CD14-positive monocyte (primary cell): ENCODE data around the gene EIF4A3. TPM values are rescaled to one million over a fixed set of nuclear protein-coding genes. Genes with fewer than 3 reads are reported as not detected.

Experiments
- DNase-seq, 3 donors: peaks; one replicate each; pipeline ENCODE4 v3.0.0-alpha.2; 2011 to 2022
- H2AFZ ChIP-seq: 2 replicates; pipeline ENCODE4 v1.6.0; 2012; ENCODE audit warnings: mild to moderate bottlenecking, low read depth, low read length, inconsistent platforms; ENCODE audit not compliant: insufficient read depth, poor library complexity, severe bottlenecking
- H3K27ac ChIP-seq, 2 donors: 1 replicate in 1 of 2; 2 replicates in 1 of 2; pipeline ENCODE4 v1.5.1; 2012 to 2013; ENCODE audit warnings: low read length in 2 of 2, control low read depth in 1 of 2, inconsistent platforms in 1 of 2, low read depth in 1 of 2, mild to moderate bottlenecking in 1 of 2
- H3K27me3 ChIP-seq, 2 donors: one replicate each; pipeline versions ENCODE4 v1.6.0 to v1.6.1; 2011 to 2013; ENCODE audit warnings: low read length in 2 of 2; ENCODE audit not compliant: control insufficient read depth in 2 of 2, insufficient read depth in 2 of 2
- H3K36me3 ChIP-seq, 2 donors: replicated peaks in 1 of 2; 1 replicate in 1 of 2; 2 replicates in 1 of 2; pipeline versions ENCODE4 v1.5.1 to v1.6.1; 2012 to 2013; ENCODE audit warnings: low read length in 2 of 2, control low read depth in 1 of 2, inconsistent platforms in 1 of 2, mild to moderate bottlenecking in 1 of 2; ENCODE audit not compliant: insufficient read depth in 2 of 2, control insufficient read depth in 1 of 2
- H3K4me1 ChIP-seq, 2 donors: 1 replicate in 1 of 2; 2 replicates in 1 of 2; pipeline versions ENCODE4 v1.5.1 to v1.6.1; 2012 to 2013; ENCODE audit warnings: low read length in 2 of 2, control low read depth in 1 of 2, inconsistent platforms in 1 of 2, mild to moderate bottlenecking in 1 of 2, moderate library complexity in 1 of 2; ENCODE audit not compliant: insufficient read depth in 2 of 2, control insufficient read depth in 1 of 2
- H3K4me2 ChIP-seq: replicated peaks from 2 replicates; pipeline ENCODE3; 2012; ENCODE audit warnings: low read length, moderate library complexity, mild to moderate bottlenecking; ENCODE audit not compliant: poor library complexity, severe bottlenecking; ENCODE audit errors: extremely low read depth
- H3K4me3 ChIP-seq, 3 experiments: fragments of 200-600 bp in 1 of 3; sonication (generic) in 1 of 3; replicated peaks in 1 of 3; 1 replicate in 2 of 3; 2 replicates in 1 of 3; pipeline ENCODE4 v1.5.1; 2011 to 2013; ENCODE audit warnings: low read length in 3 of 3, mild to moderate bottlenecking in 3 of 3, control low read depth in 2 of 3, low read depth in 2 of 3, inconsistent platforms in 1 of 3, moderate library complexity in 1 of 3
- H3K79me2 ChIP-seq: 2 replicates; pipeline ENCODE4 v1.6.0; 2012; ENCODE audit warnings: mild to moderate bottlenecking, control low read depth, inconsistent platforms, low read length, moderate library complexity; ENCODE audit not compliant: insufficient read depth
- H3K9ac ChIP-seq: 2 replicates; pipeline ENCODE4 v1.6.0; 2017; ENCODE audit warnings: low read length, mild to moderate bottlenecking; ENCODE audit not compliant: insufficient read depth, poor library complexity, severe bottlenecking
- H3K9me3 ChIP-seq, 2 donors: replicated peaks in 1 of 2; 1 replicate in 1 of 2; 2 replicates in 1 of 2; pipeline versions ENCODE4 v1.5.1 to v1.6.1; 2012 to 2013; ENCODE audit warnings: low read length in 2 of 2, control low read depth in 1 of 2; ENCODE audit not compliant: control insufficient read depth in 1 of 2, insufficient read depth in 1 of 2
- H4K20me1 ChIP-seq: 2 replicates; pipeline ENCODE4 v1.6.0; 2012; ENCODE audit warnings: mild to moderate bottlenecking, low read length, control low read depth, moderate library complexity; ENCODE audit not compliant: insufficient read depth
- H3K27ac Mint-ChIP-seq, 7 donors: one replicate each; pipeline ENCODE4 v1.8.0; 2020; ENCODE audit warnings: mild to moderate bottlenecking in 7 of 7, mixed read lengths in 7 of 7, moderate library complexity in 6 of 7, inconsistent platforms in 2 of 7
- H3K27me3 Mint-ChIP-seq, 3 donors: one replicate each; pipeline ENCODE4 v1.8.0; 2021 to 2022; ENCODE audit warnings: low read depth in 3 of 3, mild to moderate bottlenecking in 3 of 3, mixed read lengths in 3 of 3, moderate library complexity in 3 of 3, inconsistent platforms in 1 of 3
- H3K36me3 Mint-ChIP-seq, 2 donors: one replicate each; pipeline ENCODE4 v1.8.0; 2020; ENCODE audit warnings: mixed read lengths in 2 of 2, inconsistent platforms in 1 of 2, mild to moderate bottlenecking in 1 of 2
- H3K4me1 Mint-ChIP-seq: one replicate; pipeline ENCODE4 v1.8.0; 2020; ENCODE audit warnings: mild to moderate bottlenecking, mixed read lengths
- H3K4me3 Mint-ChIP-seq, 2 donors: one replicate each; pipeline ENCODE4 v1.8.0; 2020; ENCODE audit warnings: mild to moderate bottlenecking in 2 of 2, mixed read lengths in 2 of 2, moderate library complexity in 1 of 2
- H3K9me3 Mint-ChIP-seq, 7 donors: one replicate each; pipeline ENCODE4 v1.8.0; 2020 to 2022; ENCODE audit warnings: mixed read lengths in 7 of 7, mild to moderate bottlenecking in 6 of 7, moderate library complexity in 6 of 7, inconsistent platforms in 2 of 7
- WGBS: methylation state at CpG from one replicate; pipeline ENCODE4 v1.1.5; 2013; ENCODE audit warnings: missing lambda C conversion rate; ENCODE audit not compliant: insufficient coverage; 5-methylcytosine and 5-hydroxymethylcytosine counted together
- intact Hi-C, 2 donors: fragments of 100-400 bp; cut with micrococcal nuclease; formaldehyde crosslinking; loops; one replicate each; pipeline versions ENCODE4 v1.15.0 to v1.15.1; 2023
- polyA plus RNA-seq, 3 donors: library from polyadenylated mRNA; depleted of rRNA in 1 of 3; unstranded in 2 of 3; stranded (reverse) in 1 of 3; fragments of 300-500 nt in 2 of 3; fragments of >200 nt in 1 of 3; fragmentation: Illumina TruSeq in 2 of 3; gene quantifications; 1 replicate in 2 of 3; 2 replicates in 1 of 3; pipeline ENCODE4 v1.2.3, GENCODE V29; 2012 to 2021
- TF ChIP-seq, protein P1 (sequence below): fragments of 200-600 bp; IDR thresholded peaks from one replicate; pipeline ENCODE4 v1.8.0; 2022; ENCODE audit warnings: antibody characterized with exemption, mild to moderate bottlenecking

The EIF4A3 gene
- polyA plus RNA-seq, 3 donors = 101 to 180 (median 106) TPM

DNA sequence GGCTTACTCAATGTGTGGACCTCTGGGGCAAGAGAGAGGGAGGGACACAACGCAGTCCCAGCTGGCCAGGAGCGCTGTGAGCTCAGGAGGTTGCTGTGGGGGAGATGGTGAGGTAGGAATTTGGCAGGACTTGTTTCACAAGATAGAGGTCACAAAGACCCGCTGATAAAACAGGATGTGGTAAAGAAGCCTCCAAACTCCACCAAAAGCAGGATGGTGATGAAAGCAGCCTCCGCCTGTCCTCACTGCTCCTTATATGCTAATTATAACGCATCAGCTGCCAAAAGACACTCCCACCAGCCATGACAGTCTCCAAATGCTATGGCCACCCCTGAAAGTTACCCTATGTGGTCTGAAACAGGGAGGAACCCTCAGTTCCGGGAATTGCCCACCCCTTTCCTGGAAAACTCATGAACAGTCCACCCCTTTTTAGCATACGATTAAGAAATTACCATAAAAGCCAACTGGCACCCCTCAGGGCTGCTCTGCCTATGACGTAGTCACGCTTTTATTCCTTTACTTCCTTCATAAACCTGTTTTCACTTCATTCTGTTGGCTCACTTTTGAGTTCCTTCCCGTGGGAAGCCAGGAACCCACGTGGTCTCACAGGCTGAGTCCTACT is 5.3 kb upstream of the EIF4A3 start:
- Histone ChIP-seq H3K9ac (no peak overlapping the region), H3K4me2 (no peak overlapping the region), H3K4me1 (peaks cover 17 to 23% of the 10 kb centered on the region in 2 donors), H3K4me3 (peak overlapping the region in 1 of 3 experiments; percentile 8), H3K9me3 (peaks cover 20 to 45% of the 10 kb centered on the region in 2 donors), H3K36me3 (no peaks in the 10 kb centered on the region), H2AFZ (no peak overlapping the region), H3K27me3 (no peaks in the 10 kb centered on the region), H4K20me1 (no peaks in the 10 kb centered on the region), H3K79me2 (peaks cover 12% of the 10 kb centered on the region), H3K27ac (no peak overlapping the region)
- Mint-ChIP-seq H3K27me3 (peaks cover 0 to 2% (median 0%) of the 10 kb centered on the region in 3 donors), H3K4me3 (peak overlapping the region in 1 of 2 donors; percentile 18), H3K27ac (peak overlapping the region in 6 of 7 donors; percentile 23 to 84 (median 49)), H3K36me3 (peaks cover 2% of the 10 kb centered on the region in 2 donors), H3K9me3 (peaks cover 30 to 60% (median 44%) of the 10 kb centered on the region in 7 donors), H3K4me1 (peaks cover 23% of the 10 kb centered on the region)
- TF ChIP-seq, protein P1, sequence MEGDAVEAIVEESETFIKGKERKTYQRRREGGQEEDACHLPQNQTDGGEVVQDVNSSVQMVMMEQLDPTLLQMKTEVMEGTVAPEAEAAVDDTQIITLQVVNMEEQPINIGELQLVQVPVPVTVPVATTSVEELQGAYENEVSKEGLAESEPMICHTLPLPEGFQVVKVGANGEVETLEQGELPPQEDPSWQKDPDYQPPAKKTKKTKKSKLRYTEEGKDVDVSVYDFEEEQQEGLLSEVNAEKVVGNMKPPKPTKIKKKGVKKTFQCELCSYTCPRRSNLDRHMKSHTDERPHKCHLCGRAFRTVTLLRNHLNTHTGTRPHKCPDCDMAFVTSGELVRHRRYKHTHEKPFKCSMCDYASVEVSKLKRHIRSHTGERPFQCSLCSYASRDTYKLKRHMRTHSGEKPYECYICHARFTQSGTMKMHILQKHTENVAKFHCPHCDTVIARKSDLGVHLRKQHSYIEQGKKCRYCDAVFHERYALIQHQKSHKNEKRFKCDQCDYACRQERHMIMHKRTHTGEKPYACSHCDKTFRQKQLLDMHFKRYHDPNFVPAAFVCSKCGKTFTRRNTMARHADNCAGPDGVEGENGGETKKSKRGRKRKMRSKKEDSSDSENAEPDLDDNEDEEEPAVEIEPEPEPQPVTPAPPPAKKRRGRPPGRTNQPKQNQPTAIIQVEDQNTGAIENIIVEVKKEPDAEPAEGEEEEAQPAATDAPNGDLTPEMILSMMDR = no peak
- peak; percentile 29 to 38 (median 37) for DNase-seq
- WGBS = 84% methylated on average over 6 of the region's 11 CpGs
- intact Hi-C loops = loop anchor here in 1 of 2 donors (5.0 kb wide), 1 partner anchor 60 kb away; no protein-coding TSS in a partner anchor

DNA sequence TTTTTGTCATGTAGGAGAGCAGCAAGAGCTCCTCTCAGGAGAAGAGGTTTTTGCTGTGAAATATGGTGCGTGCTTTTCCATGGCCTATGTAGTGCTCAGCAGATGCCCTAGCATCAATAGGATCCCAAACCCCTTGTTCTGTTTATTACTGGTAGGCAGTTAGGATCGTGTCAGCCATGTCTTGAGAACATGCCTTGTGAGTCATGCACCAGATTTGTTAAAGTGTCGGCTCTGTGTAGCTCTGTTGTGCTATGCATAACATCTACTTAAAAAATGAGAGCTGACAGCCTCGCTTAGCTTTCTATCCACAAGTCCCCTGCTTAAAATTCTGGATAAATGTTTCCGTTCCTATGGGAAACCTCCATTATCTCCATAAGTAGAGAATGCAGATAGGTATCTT is 4.4 kb upstream of the EIF4A3 start:
- Histone ChIP-seq H3K4me3 (no peak overlapping the region), H3K4me1 (peaks cover 17 to 24% of the 10 kb centered on the region in 2 donors), H3K27me3 (no peaks in the 10 kb centered on the region), H3K4me2 (no peak overlapping the region), H3K9ac (no peak overlapping the region), H2AFZ (no peak overlapping the region), H3K36me3 (no peaks in the 10 kb centered on the region), H3K9me3 (peaks cover 15 to 37% of the 10 kb centered on the region in 2 donors), H3K27ac (no peak overlapping the region), H4K20me1 (peaks cover 4% of the 10 kb centered on the region), H3K79me2 (peaks cover 17% of the 10 kb centered on the region)
- no peak overlapping the region for H3K4me3 Mint-ChIP-seq
- DNase-seq = no peak
- H3K27me3 Mint-ChIP-seq = peaks cover 0 to 2% (median 0%) of the 10 kb centered on the region in 3 donors
- H3K4me1 Mint-ChIP-seq = peaks cover 23% of the 10 kb centered on the region
- H3K36me3 Mint-ChIP-seq = peaks cover 2% of the 10 kb centered on the region in 2 donors
- WGBS = 100% methylated on average over 2 of the region's 5 CpGs
- peak overlapping the region in 1 of 7 donors; percentile 36 for H3K27ac Mint-ChIP-seq
- TF ChIP-seq, protein P1 = no peak
- H3K9me3 Mint-ChIP-seq = peaks cover 27 to 52% (median 40%) of the 10 kb centered on the region in 7 donors
- intact Hi-C loops = loop anchor here in 1 of 2 donors (5.0 kb wide), 1 partner anchor 61 kb away; no protein-coding TSS in a partner anchor
